HFFc6 (cell line): ENCODE results near the gene KPTN. TPM values are rescaled to one million over a fixed set of nuclear protein-coding genes. Genes with fewer than 3 reads are reported as not detected.

Experiments
- DNase-seq: peaks from one replicate; pipeline ENCODE4 v3.0.0-alpha.2; 2018
- H3K27ac Mint-ChIP-seq: 2 replicates; pipeline ENCODE4 v1.8.0; 2020; ENCODE audit warnings: mild to moderate bottlenecking, mixed read lengths
- H3K27me3 Mint-ChIP-seq: 2 replicates; pipeline ENCODE4 v1.8.0; 2021; ENCODE audit warnings: mild to moderate bottlenecking, moderate library complexity, mixed read lengths; ENCODE audit not compliant: insufficient read depth
- H3K36me3 Mint-ChIP-seq: 2 replicates; pipeline ENCODE4 v1.8.0; 2021; ENCODE audit warnings: low read depth, mixed read lengths
- H3K4me1 Mint-ChIP-seq: 2 replicates; pipeline ENCODE4 v1.8.0; 2020; ENCODE audit warnings: low read depth, mixed read lengths
- H3K4me3 Mint-ChIP-seq: 2 replicates; pipeline ENCODE4 v1.8.0; 2020; ENCODE audit warnings: mild to moderate bottlenecking, moderate library complexity, mixed read lengths
- H3K9me3 Mint-ChIP-seq: 2 replicates; pipeline ENCODE4 v1.8.0; 2020; ENCODE audit warnings: mild to moderate bottlenecking, mixed read lengths
- CTCF ChIP-seq: fragments of 200-600 bp; sonication (generic); IDR thresholded peaks from 2 replicates; pipeline ENCODE4 v1.5.0; 2021; ENCODE audit warnings: antibody characterized with exemption, mild to moderate bottlenecking
- total RNA-seq, 6 experiments: library from RNA; stranded (reverse); fragmentation: NEBNext Ultra II Directional; extraction: Animal tissue kit (Norgen Biotek cat#: 25700); gene quantifications; 2 replicates in 1 of 6; 3 replicates in 5 of 6; pipeline ENCODE4 v1.2.3, GENCODE V29; 2021

Gene KPTN
- total RNA-seq, 6 experiments from 2014 or later: 11.1 to 13.6 (median 12.4) TPM

- Mint-ChIP-seq H3K9me3 (no peaks in the 10 kb centered on the region; the same call in 1 of the 2 replicates), H3K27me3 (peaks cover 52% of the 10 kb centered on the region), H3K4me3 (no peak overlapping the region), H3K27ac (no peak overlapping the region), H3K36me3 (no peaks in the 10 kb centered on the region; the same call in 1 of the 2 replicates), H3K4me1 (peaks cover 7% of the 10 kb centered on the region)
- no peak for TF ChIP-seq CTCF
- DNase-seq: no peak
Observed at GRCh38 chr19:47443331-47443730, 40.7 kb downstream of the KPTN start.

- DNase-seq: no peak
- no peak for TF ChIP-seq CTCF
- H3K4me3 Mint-ChIP-seq: no peak overlapping the region
- H3K27ac Mint-ChIP-seq: no peak overlapping the region
- no peaks in the 10 kb centered on the region for H3K9me3 Mint-ChIP-seq
- no peaks in the 10 kb centered on the region; the same call in 1 of the 2 replicates for H3K36me3 Mint-ChIP-seq
- peaks cover 7% of the 10 kb centered on the region; the same call in 1 of the 2 replicates for H3K4me1 Mint-ChIP-seq
- H3K27me3 Mint-ChIP-seq: peaks cover 35% of the 10 kb centered on the region
Observed at GRCh38 chr19:47438793-47439220, 45.2 kb downstream of the KPTN start.

GRCh38 chr19:47437500-47437899 lies 46.5 kb downstream of the KPTN start:
- peaks cover 7% of the 10 kb centered on the region; the same call in 1 of the 2 replicates for H3K4me1 Mint-ChIP-seq
- H3K36me3 Mint-ChIP-seq: no peaks in the 10 kb centered on the region
- no peak for DNase-seq
- H3K9me3 Mint-ChIP-seq: no peaks in the 10 kb centered on the region
- H3K27me3 Mint-ChIP-seq: peaks cover 25% of the 10 kb centered on the region
- H3K4me3 Mint-ChIP-seq: no peak overlapping the region
- no peak overlapping the region for H3K27ac Mint-ChIP-seq
- TF ChIP-seq CTCF: no peak

GRCh38 chr19:47436712-47437401 lies 47.2 kb downstream of the KPTN start:
- H3K9me3 Mint-ChIP-seq: no peaks in the 10 kb centered on the region
- no peaks in the 10 kb centered on the region for H3K36me3 Mint-ChIP-seq
- peak; percentile 94 for TF ChIP-seq CTCF
- H3K27ac Mint-ChIP-seq: no peak overlapping the region
- H3K4me1 Mint-ChIP-seq: peaks cover 7% of the 10 kb centered on the region; the same call in 1 of the 2 replicates
- peaks cover 21% of the 10 kb centered on the region for H3K27me3 Mint-ChIP-seq
- no peak overlapping the region for H3K4me3 Mint-ChIP-seq
- peak; percentile 17 for DNase-seq

- H3K4me1 Mint-ChIP-seq: peaks cover 7% of the 10 kb centered on the region; the same call in 1 of the 2 replicates
- no peak overlapping the region for H3K4me3 Mint-ChIP-seq
- TF ChIP-seq CTCF: no peak
- no peaks in the 10 kb centered on the region for H3K36me3 Mint-ChIP-seq
- no peak overlapping the region for H3K27ac Mint-ChIP-seq
- H3K27me3 Mint-ChIP-seq: peaks cover 17% of the 10 kb centered on the region
- no peaks in the 10 kb centered on the region for H3K9me3 Mint-ChIP-seq
- no peak for DNase-seq
Observed at GRCh38 chr19:47435883-47436417, 48.1 kb downstream of the KPTN start.
